Neural crest cell (in vitro differentiated cells): ENCODE data around the gene CRYBA2. TPM values are rescaled to one million over a fixed set of nuclear protein-coding genes. Genes with fewer than 3 reads are reported as not detected.

Source experiments
- DNase-seq: peaks from one replicate; pipeline ENCODE4 v3.0.0; 2021; ENCODE audit warnings: low read depth, mixed read lengths, low spot score
- H3K27ac Mint-ChIP-seq: one replicate; pipeline ENCODE4 v1.8.0; 2021; ENCODE audit warnings: mild to moderate bottlenecking, mixed read lengths; ENCODE audit not compliant: unreplicated experiment
- H3K27me3 Mint-ChIP-seq: 2 replicates; pipeline ENCODE4 v1.8.0; 2021; ENCODE audit warnings: low read depth, mild to moderate bottlenecking, mixed read lengths
- H3K36me3 Mint-ChIP-seq: 2 replicates; pipeline ENCODE4 v1.8.0; 2021; ENCODE audit warnings: low read depth, mild to moderate bottlenecking, mixed read lengths
- H3K4me1 Mint-ChIP-seq: 2 replicates; pipeline ENCODE4 v1.8.0; 2021; ENCODE audit warnings: mixed read lengths
- H3K4me3 Mint-ChIP-seq: one replicate; pipeline ENCODE4 v1.8.0; 2021; ENCODE audit warnings: mild to moderate bottlenecking, mixed read lengths
- H3K9me3 Mint-ChIP-seq: 2 replicates; pipeline ENCODE4 v1.8.0; 2021; ENCODE audit warnings: mixed read lengths
- total RNA-seq: library from RNA; stranded (reverse); gene quantifications from 2 replicates; pipeline ENCODE4 v1.2.1, GENCODE V29; 2021
- TF ChIP-seq, protein P1 (sequence below): fragments of 200-600 bp; sonication (generic); conservative IDR thresholded peaks from 2 replicates; pipeline ENCODE4 v1.5.0; 2021; ENCODE audit warnings: antibody characterized with exemption, mild to moderate bottlenecking

Gene CRYBA2
- total RNA-seq, 1 donor from 2014 or later = not detected

DNA sequence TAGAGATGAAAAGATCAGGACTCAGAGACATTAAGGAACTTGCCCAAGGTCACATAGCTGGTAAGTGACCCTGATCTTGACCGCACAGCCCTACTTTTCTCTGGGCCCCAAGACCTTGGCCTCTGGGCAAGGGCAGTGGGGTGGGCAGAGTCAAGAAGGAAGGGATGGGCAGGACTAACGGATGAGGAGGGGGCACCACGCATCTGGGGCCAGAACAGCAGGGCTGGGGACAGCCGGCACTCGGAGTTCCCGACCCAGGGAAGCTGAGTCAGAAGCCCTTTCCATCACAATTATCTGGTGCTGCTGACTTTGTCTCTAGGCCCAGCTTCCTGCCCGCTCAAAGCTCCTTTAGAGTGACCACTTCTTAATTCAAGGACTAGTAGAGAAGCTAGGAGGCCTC, 33.7 kb upstream of the CRYBA2 start:
- Mint-ChIP-seq H3K9me3 (no peaks in the 10 kb centered on the region), H3K4me3 (no peak overlapping the region), H3K27me3 (peaks cover 12% of the 10 kb centered on the region), H3K4me1 (peaks cover 17% of the 10 kb centered on the region), H3K27ac (no peak overlapping the region), H3K36me3 (no peaks in the 10 kb centered on the region)
- TF ChIP-seq, protein P1, sequence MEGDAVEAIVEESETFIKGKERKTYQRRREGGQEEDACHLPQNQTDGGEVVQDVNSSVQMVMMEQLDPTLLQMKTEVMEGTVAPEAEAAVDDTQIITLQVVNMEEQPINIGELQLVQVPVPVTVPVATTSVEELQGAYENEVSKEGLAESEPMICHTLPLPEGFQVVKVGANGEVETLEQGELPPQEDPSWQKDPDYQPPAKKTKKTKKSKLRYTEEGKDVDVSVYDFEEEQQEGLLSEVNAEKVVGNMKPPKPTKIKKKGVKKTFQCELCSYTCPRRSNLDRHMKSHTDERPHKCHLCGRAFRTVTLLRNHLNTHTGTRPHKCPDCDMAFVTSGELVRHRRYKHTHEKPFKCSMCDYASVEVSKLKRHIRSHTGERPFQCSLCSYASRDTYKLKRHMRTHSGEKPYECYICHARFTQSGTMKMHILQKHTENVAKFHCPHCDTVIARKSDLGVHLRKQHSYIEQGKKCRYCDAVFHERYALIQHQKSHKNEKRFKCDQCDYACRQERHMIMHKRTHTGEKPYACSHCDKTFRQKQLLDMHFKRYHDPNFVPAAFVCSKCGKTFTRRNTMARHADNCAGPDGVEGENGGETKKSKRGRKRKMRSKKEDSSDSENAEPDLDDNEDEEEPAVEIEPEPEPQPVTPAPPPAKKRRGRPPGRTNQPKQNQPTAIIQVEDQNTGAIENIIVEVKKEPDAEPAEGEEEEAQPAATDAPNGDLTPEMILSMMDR = no peak
- no peak for DNase-seq

DNA sequence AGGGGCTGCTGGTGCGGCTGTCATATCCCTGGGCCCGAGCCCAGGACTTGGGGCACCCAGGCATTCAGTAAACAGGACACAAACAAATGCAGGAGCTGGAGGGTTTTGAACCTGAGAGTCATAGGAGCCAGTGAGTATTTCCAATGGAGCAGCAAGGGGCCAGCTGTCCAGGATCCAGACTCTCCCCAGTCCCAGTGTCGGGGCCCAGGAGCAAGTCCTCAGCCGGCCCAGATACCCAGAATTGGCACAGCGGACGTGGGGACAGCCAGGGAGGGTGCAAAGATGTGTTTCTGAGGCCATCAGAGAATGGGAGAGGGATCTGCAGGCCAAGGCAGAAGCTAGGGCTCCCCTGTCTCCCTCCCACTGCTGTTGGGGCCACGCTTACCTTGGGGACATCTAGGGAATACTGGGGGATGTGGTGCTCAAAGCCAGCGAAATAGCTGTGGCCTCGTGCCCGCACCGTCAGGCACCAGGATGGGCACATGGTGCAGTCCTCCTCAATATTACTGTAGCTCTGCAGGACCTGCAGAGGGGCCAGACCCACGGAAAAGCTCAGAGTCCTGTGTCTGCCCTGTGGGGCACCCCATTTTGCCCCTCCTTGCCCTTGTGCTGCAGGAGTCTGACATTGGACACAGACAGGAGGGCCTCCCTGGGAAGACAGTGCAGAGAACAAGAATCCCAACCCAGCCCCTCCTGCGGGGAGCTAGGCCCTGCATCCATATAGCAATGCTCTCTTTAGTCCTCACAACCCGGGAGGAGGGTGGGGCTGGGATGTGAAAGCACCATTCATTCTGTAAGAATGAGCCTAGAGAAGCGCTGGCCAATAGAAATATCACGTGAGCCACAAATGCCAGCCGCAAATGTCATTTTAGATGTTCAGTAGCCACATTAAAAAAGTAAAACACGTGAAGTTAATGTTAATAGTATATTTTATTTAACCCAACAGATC, 32.7 kb upstream of the CRYBA2 start:
- Mint-ChIP-seq H3K36me3 (no peaks in the 10 kb centered on the region), H3K4me3 (no peak overlapping the region), H3K9me3 (no peaks in the 10 kb centered on the region), H3K27ac (no peak overlapping the region), H3K27me3 (peaks cover 11% of the 10 kb centered on the region), H3K4me1 (peaks cover 17% of the 10 kb centered on the region)
- peak; percentile 13 for DNase-seq
- TF ChIP-seq, protein P1 = no peak

DNA sequence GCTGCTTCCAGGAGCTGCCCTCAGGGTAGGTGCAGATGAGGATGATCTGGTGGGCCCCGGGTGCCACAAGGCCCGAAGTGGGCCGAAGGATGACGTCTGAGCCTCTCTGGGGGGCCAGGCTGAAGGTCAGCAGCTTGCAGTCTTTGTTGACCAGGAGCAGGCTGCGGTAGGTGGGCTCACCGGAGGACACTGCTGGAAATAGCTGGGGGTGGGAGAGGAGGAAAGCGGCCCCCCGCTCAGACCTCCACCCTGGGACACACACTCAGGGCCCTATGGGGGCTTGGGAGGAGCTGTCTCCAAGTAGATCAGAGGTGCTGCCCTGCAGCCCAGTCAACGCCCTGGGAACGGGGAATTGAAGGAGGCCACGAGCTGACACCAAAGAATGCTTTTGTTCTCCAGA, 30.8 kb upstream of the CRYBA2 start:
- H3K27me3 Mint-ChIP-seq = peaks cover 9% of the 10 kb centered on the region

DNA sequence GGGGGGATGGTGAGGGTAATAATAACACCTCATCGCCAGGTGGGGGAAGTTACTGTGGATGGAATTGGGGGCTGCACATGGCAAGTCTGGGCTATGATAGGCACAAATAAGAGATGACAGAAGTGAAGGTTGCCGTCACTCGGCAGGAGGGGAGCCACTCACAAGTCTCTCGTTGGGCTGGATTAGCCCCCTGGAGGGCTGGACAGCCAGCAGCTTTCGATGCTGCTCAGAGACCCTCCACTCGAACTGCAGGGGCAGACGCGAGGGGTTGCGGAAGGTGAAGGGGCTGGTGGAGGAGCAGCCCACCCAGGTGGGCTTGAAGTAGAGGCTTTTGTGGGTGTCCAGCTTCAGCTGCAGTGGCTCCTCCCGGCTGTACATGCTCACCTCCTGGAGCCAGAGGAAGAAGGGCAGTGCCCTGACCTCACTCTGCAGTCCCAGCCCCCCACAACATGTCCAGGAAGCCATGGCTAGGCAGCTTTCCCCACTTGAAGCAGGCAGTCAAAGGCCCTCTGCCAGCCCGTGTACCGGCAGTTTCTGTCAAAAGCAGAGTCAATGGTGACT, 29.9 kb upstream of the CRYBA2 start:
- Mint-ChIP-seq H3K4me1 (peaks cover 14% of the 10 kb centered on the region), H3K4me3 (no peak overlapping the region), H3K27me3 (peaks cover 11% of the 10 kb centered on the region), H3K27ac (no peak overlapping the region), H3K9me3 (no peaks in the 10 kb centered on the region), H3K36me3 (no peaks in the 10 kb centered on the region)
- no peak for DNase-seq
- TF ChIP-seq, protein P1 = no peak

More for the DNA sequence above, 30.8 kb upstream of the CRYBA2 start:
- no peak overlapping the region for H3K27ac Mint-ChIP-seq
- TF ChIP-seq, protein P1 = no peak
- no peak for DNase-seq
- H3K36me3 Mint-ChIP-seq = no peaks in the 10 kb centered on the region
- peaks cover 14% of the 10 kb centered on the region for H3K4me1 Mint-ChIP-seq
- no peak overlapping the region for H3K4me3 Mint-ChIP-seq
- no peaks in the 10 kb centered on the region for H3K9me3 Mint-ChIP-seq

DNA sequence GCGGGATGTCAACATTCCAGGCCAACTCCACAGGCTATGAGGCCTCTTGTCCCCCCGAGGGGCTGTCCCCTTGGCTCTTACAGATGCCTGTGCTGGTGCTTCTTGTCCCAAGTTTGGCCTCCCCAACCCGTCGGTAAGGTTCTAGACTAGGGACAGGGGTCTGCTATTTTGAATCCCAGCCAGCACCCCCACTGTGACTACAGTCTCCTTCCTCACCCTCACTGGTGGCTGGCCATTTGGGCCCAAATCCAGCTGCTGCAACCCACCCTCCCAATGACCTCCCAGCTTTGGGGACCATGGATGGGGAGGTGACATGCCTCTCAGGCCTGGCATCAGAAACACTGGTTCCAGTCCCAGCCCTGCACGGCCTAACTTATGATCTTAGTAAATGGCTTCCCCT, 29.4 kb upstream of the CRYBA2 start:
- TF ChIP-seq, protein P1 = no peak
- H3K4me1 Mint-ChIP-seq = peaks cover 14% of the 10 kb centered on the region
- no peaks in the 10 kb centered on the region for H3K36me3 Mint-ChIP-seq
- H3K27ac Mint-ChIP-seq = no peak overlapping the region
- H3K9me3 Mint-ChIP-seq = no peaks in the 10 kb centered on the region
- peaks cover 14% of the 10 kb centered on the region for H3K27me3 Mint-ChIP-seq
- no peak overlapping the region for H3K4me3 Mint-ChIP-seq
- no peak for DNase-seq
